H1 (cell line): Measurements from ENCODE around the gene CST6. TPM values are rescaled to one million over a fixed set of nuclear protein-coding genes. Genes with fewer than 3 reads are reported as not detected.

Source experiments
- CTCF ChIA-PET: fragments of 300-600 bp; sonication (Branson Sonifier 250); formaldehyde crosslinking; loops from one replicate; lab custom pipeline; 2021; ENCODE audit not compliant: partially characterized antibody; lab: Charles Lee
- POLR2A ChIA-PET: fragments of 300-600 bp; sonication (Branson Sonifier 250); formaldehyde crosslinking; loops from one replicate; lab custom pipeline; 2021; ENCODE audit warnings: inconsistent platforms; ENCODE audit not compliant: partially characterized antibody; lab: Charles Lee
- DNase-seq, 2 experiments: peaks; one replicate each; pipeline versions ENCODE4 v3.0.0 to v3.0.0-alpha.2; 2010 to 2022; ENCODE audit warnings: low spot score in 2 of 2, low read depth in 1 of 2, mixed read lengths in 1 of 2
- FAIRE-seq: peaks from 2 replicates; lab custom pipeline; 2011; peaks lifted over from hg19 to GRCh38; lab: Jason Lieb, UNC
- H2AFZ ChIP-seq: 2 replicates; pipeline ENCODE4 v1.8.1; 2012; ENCODE audit warnings: low read length, inconsistent platforms
- H2AK5ac ChIP-seq: 2 replicates; pipeline ENCODE4 v1.6.1; 2013; ENCODE audit warnings: low read depth, low read length
- H2BK120ac ChIP-seq: replicated peaks from 2 replicates; pipeline ENCODE3; 2013; ENCODE audit warnings: low read depth, low read length, inconsistent platforms
- H2BK12ac ChIP-seq: 2 replicates; pipeline ENCODE4 v1.6.1; 2013; ENCODE audit warnings: low read depth, low read length
- H2BK15ac ChIP-seq: 2 replicates; pipeline ENCODE4 v1.6.1; 2013; ENCODE audit warnings: low read length
- H2BK20ac ChIP-seq: 2 replicates; pipeline ENCODE4 v1.6.1; 2013; ENCODE audit warnings: low read length
- H2BK5ac ChIP-seq: 2 replicates; pipeline ENCODE4 v1.6.1; 2013; ENCODE audit warnings: low read depth, low read length
- H3K14ac ChIP-seq: 2 replicates; pipeline ENCODE4 v1.6.1; 2013; ENCODE audit warnings: inconsistent platforms; ENCODE audit not compliant: insufficient read length
- H3K18ac ChIP-seq: 2 replicates; pipeline ENCODE4 v1.6.1; 2013; ENCODE audit warnings: low read length; ENCODE audit errors: extremely low read depth
- H3K23ac ChIP-seq: 2 replicates; pipeline ENCODE4 v1.6.1; 2013; ENCODE audit warnings: inconsistent platforms; ENCODE audit not compliant: insufficient read length
- H3K23me2 ChIP-seq: 2 replicates; pipeline ENCODE4 v1.6.1; 2013; ENCODE audit warnings: low read depth, low read length
- H3K27ac ChIP-seq: 2 replicates; pipeline ENCODE4 v1.6.1; 2011; ENCODE audit warnings: low read depth, low read length, inconsistent platforms
- H3K27me3 ChIP-seq, 4 experiments: replicated peaks in 1 of 4; 1 replicate in 1 of 4; 2 replicates in 3 of 4; pipeline versions ENCODE4 v1.6.1 to v1.8.1; 2011 to 2013; ENCODE audit warnings: low read length in 3 of 4, mild to moderate bottlenecking in 3 of 4, inconsistent platforms in 2 of 4, mixed read lengths in 2 of 4, moderate library complexity in 1 of 4; ENCODE audit not compliant: control insufficient read depth in 3 of 4, insufficient read depth in 3 of 4; ENCODE audit errors: extremely low read depth in 1 of 4
- H3K36me3 ChIP-seq, 4 experiments: 2 replicates each; pipeline versions ENCODE4 v1.6.1 to v1.8.1; 2011 to 2013; ENCODE audit warnings: mild to moderate bottlenecking in 4 of 4, low read length in 3 of 4, moderate library complexity in 2 of 4, control low read depth in 1 of 4, inconsistent platforms in 1 of 4; ENCODE audit not compliant: insufficient read depth in 4 of 4, control insufficient read depth in 2 of 4
- H3K4ac ChIP-seq: replicated peaks from 2 replicates; pipeline ENCODE3; 2013; ENCODE audit warnings: low read length, low read depth, mixed read lengths, inconsistent platforms; ENCODE audit not compliant: insufficient read length
- H3K4me1 ChIP-seq, 4 experiments: replicated peaks in 1 of 4; 1 replicate in 1 of 4; 2 replicates in 3 of 4; pipeline versions ENCODE4 v1.6.1 to v1.8.1; 2011 to 2013; ENCODE audit warnings: low read length in 3 of 4, inconsistent platforms in 2 of 4, mixed read lengths in 1 of 4; ENCODE audit not compliant: insufficient read depth in 4 of 4, control insufficient read depth in 3 of 4
- H3K4me2 ChIP-seq, 2 experiments: 2 replicates each; pipeline versions ENCODE4 v1.6.1 to v1.8.1; 2011 to 2013; ENCODE audit warnings: low read depth in 2 of 2, low read length in 2 of 2, control low read depth in 1 of 2, inconsistent platforms in 1 of 2, mild to moderate bottlenecking in 1 of 2; ENCODE audit not compliant: insufficient read depth in 1 of 2
- H3K4me3 ChIP-seq, 4 experiments: fragments of 200-600, 300-600 bp in 1 of 4; sonication (generic), shearing (Covaris generic), sonication (Bioruptor Twin) in 1 of 4; 2 replicates each; pipeline versions ENCODE4 v1.5.1 to v1.8.1; 2011 to 2016; ENCODE audit warnings: low read length in 4 of 4, low read depth in 3 of 4, control low read depth in 2 of 4, inconsistent platforms in 2 of 4, mild to moderate bottlenecking in 2 of 4, mixed read lengths in 1 of 4, moderate library complexity in 1 of 4; ENCODE audit not compliant: insufficient read depth in 2 of 4; ENCODE audit errors: extremely low read depth in 1 of 4
- H3K56ac ChIP-seq: replicated peaks from 2 replicates; pipeline ENCODE3; 2013; ENCODE audit warnings: low read depth, mild to moderate bottlenecking, mixed read lengths, low read length, inconsistent platforms; ENCODE audit not compliant: insufficient read length
- H3K79me1 ChIP-seq: 2 replicates; pipeline ENCODE4 v1.6.1; 2013; ENCODE audit warnings: low read depth, low read length, control low read depth
- H3K79me2 ChIP-seq, 2 experiments: 2 replicates each; pipeline versions ENCODE4 v1.6.1 to v1.8.1; 2012 to 2013; ENCODE audit warnings: low read length in 2 of 2, mild to moderate bottlenecking in 2 of 2, inconsistent platforms in 1 of 2; ENCODE audit not compliant: insufficient read depth in 2 of 2, control insufficient read depth in 1 of 2
- H3K9ac ChIP-seq, 4 experiments: replicated peaks in 1 of 4; 1 replicate in 1 of 4; 2 replicates in 3 of 4; pipeline versions ENCODE4 v1.6.1 to v1.8.1; 2011 to 2013; ENCODE audit warnings: low read depth in 3 of 4, low read length in 3 of 4, control low read depth in 2 of 4, mild to moderate bottlenecking in 2 of 4, moderate library complexity in 2 of 4, inconsistent platforms in 1 of 4; ENCODE audit errors: extremely low read depth in 1 of 4
- H3K9me3 ChIP-seq, 2 experiments: 2 replicates each; pipeline versions ENCODE4 v1.6.1 to v1.8.1; 2012 to 2013; ENCODE audit warnings: mild to moderate bottlenecking in 2 of 2, moderate library complexity in 2 of 2, control low read depth in 1 of 2, inconsistent platforms in 1 of 2, low read depth in 1 of 2, low read length in 1 of 2, mixed read lengths in 1 of 2; ENCODE audit not compliant: insufficient read depth in 2 of 2
- H4K20me1 ChIP-seq, 2 experiments: replicated peaks in 1 of 2; 2 replicates each; pipeline versions ENCODE3 to v1.8.1; 2011 to 2013; ENCODE audit warnings: inconsistent platforms in 2 of 2, low read length in 2 of 2, mild to moderate bottlenecking in 1 of 2; ENCODE audit not compliant: insufficient read depth in 2 of 2, control insufficient read depth in 1 of 2
- H4K5ac ChIP-seq: 2 replicates; pipeline ENCODE4 v1.6.1; 2013; ENCODE audit warnings: low read length, low read depth, mixed read lengths, inconsistent platforms; ENCODE audit not compliant: insufficient read length
- H4K8ac ChIP-seq: 2 replicates; pipeline ENCODE4 v1.8.0; 2013; ENCODE audit warnings: mild to moderate bottlenecking, moderate library complexity, low read length, inconsistent platforms; ENCODE audit not compliant: insufficient read depth; ENCODE audit errors: extremely low read depth
- H4K91ac ChIP-seq: replicated peaks from 2 replicates; pipeline ENCODE3; 2013; ENCODE audit warnings: low read length, mixed read lengths, inconsistent platforms; ENCODE audit not compliant: insufficient read length
- CBX5 ChIP-seq: fragments of 300-800, 300-1000 bp; sonication (generic); IDR thresholded peaks from 2 replicates; pipeline ENCODE4 v1.7.1; 2016; ENCODE audit warnings: antibody characterized with exemption, low read length, low read depth
- KDM1A ChIP-seq: fragments of 200-600, 300-600 bp; sonication (generic); IDR thresholded peaks from 2 replicates; pipeline ENCODE4 v1.7.1; 2016; ENCODE audit warnings: mild to moderate bottlenecking, low read length, borderline replicate concordance
- KDM4A ChIP-seq: IDR thresholded peaks from one replicate; pipeline ENCODE4 v1.7.1; 2012; ENCODE audit warnings: low read depth, mild to moderate bottlenecking, moderate library complexity, low read length, inconsistent platforms; ENCODE audit not compliant: severe bottlenecking
- MAX ChIP-seq: IDR thresholded peaks from 2 replicates; pipeline ENCODE4 v1.6.1; 2012; ENCODE audit warnings: inconsistent platforms
- NRF1 ChIP-seq: IDR thresholded peaks from 2 replicates; pipeline ENCODE4 v1.6.1; 2011; ENCODE audit warnings: mild to moderate bottlenecking, low read depth, low read length, improper control_type of control experiment
- RXRA ChIP-seq: IDR thresholded peaks from 2 replicates; pipeline ENCODE4 v1.6.1; 2011; ENCODE audit warnings: low read depth, mild to moderate bottlenecking, low read length, moderate library complexity; ENCODE audit not compliant: insufficient read depth
- SIRT6 ChIP-seq: IDR thresholded peaks from one replicate; pipeline ENCODE4 v1.7.1; 2012; ENCODE audit warnings: low read length, inconsistent platforms
- SP2 ChIP-seq: IDR thresholded peaks from 2 replicates; pipeline ENCODE4 v1.6.1; 2012; ENCODE audit warnings: mild to moderate bottlenecking, low read length, inconsistent platforms
- SRF ChIP-seq: IDR thresholded peaks from 2 replicates; pipeline ENCODE4 v1.6.1; 2011; ENCODE audit warnings: mild to moderate bottlenecking, low read depth, low read length, moderate library complexity
- TAF1 ChIP-seq: IDR thresholded peaks from 2 replicates; pipeline ENCODE4 v1.6.1; 2011; ENCODE audit warnings: mild to moderate bottlenecking, low read depth, low read length
- WGBS, 2 experiments: shearing (Covaris generic) in 1 of 2; methylation state at CpG; one replicate each; pipeline versions ENCODE4 v1.1.6 to v1.1.7; 2013 to 2015; ENCODE audit warnings: low lambda C conversion rate in 2 of 2, mixed read lengths in 2 of 2, inconsistent platforms in 1 of 2, low coverage in 1 of 2, missing lambda C conversion rate in 1 of 2; ENCODE audit not compliant: insufficient replicate concordance in 2 of 2, insufficient coverage in 1 of 2, insufficient read length in 1 of 2; ENCODE audit errors: extremely low coverage in 1 of 2, missing lambda C conversion rate in 1 of 2; 5-methylcytosine and 5-hydroxymethylcytosine counted together
- polyA plus RNA-seq, 7 experiments: library from polyadenylated mRNA; depleted of rRNA in 3 of 7; stranded (reverse) in 5 of 7; unstranded in 2 of 7; fragments of >200 nt in 5 of 7; fragments of 200-250 nt in 2 of 7; gene quantifications; 1 replicate in 5 of 7; 2 replicates in 1 of 7; 4 replicates in 1 of 7; pipeline versions ENCODE4 v1.2.1 to v1.2.3, GENCODE V29; 2011 to 2013; ENCODE audit warnings: missing spikeins in 2 of 7, mixed read lengths in 2 of 7
- total RNA-seq: library from RNA; stranded (reverse); fragmentation: NEBNext Ultra II Directional; extraction: Animal tissue kit (Norgen Biotek cat#: 25700); gene quantifications from 2 replicates; pipeline ENCODE4 v1.2.1, GENCODE V29; 2021
- TF ChIP-seq, protein P1 (sequence below): IDR thresholded peaks from 2 replicates; pipeline ENCODE4 v1.6.1; 2012; ENCODE audit warnings: inconsistent platforms

The CST6 gene
- total and polyA plus RNA-seq, 2 of the 8 experiments (the other 6 are each of a cell fraction or from before 2014, with no cell fraction given): 1.6 to 7.6 TPM

GRCh38 chr11:66039765-66040164 is 28.0 kb downstream of the CST6 start:
- Histone ChIP-seq H3K4me2 (no peak overlapping the region), H3K18ac (no peak overlapping the region), H3K4me3 (no peak overlapping the region), H3K4ac (no peak overlapping the region), H3K23me2 (0 out of 2 replicates have a peak, but pooled peaks cover under 1% of the 10 kb centered on the region), H2BK15ac (no peak overlapping the region), H4K91ac (no peak overlapping the region), H2AK5ac (no peak overlapping the region), H3K9ac (no peak overlapping the region), H2BK20ac (no peak overlapping the region), H4K5ac (no peak overlapping the region), H2AFZ (no peak overlapping the region), H3K27ac (no peak overlapping the region), H3K56ac (no peak overlapping the region), H3K27me3 (no peaks in the 10 kb centered on the region), H4K8ac (no peak overlapping the region), H4K20me1 (no peaks in the 10 kb centered on the region), H3K79me1 (no peaks in the 10 kb centered on the region; the same call in 1 of the 2 replicates), H2BK120ac (no peak overlapping the region), H3K79me2 (no peaks in the 10 kb centered on the region), H2BK12ac (no peak overlapping the region), H3K4me1 (peaks cover 0 to 1% (median under 1%) of the 10 kb centered on the region in 4 experiments; a peak in 2 of 7 replicates), H3K9me3 (peaks cover 6 to 17% of the 10 kb centered on the region in 2 experiments), H3K36me3 (peaks cover 0 to 17% (median 8%) of the 10 kb centered on the region in 4 experiments; a peak in 5 of 8 replicates), H3K23ac (no peak overlapping the region), H3K14ac (no peak overlapping the region), H2BK5ac (no peak overlapping the region)
- WGBS, 2 experiments: 84% methylated on average over 3 of the region's 3 CpGs; no CpG with 5 or more reads in 1 of the 2 experiments
- no peak for FAIRE-seq
- no peak for DNase-seq
- ChIA-PET CTCF (interaction anchor here (1.4 to 3.6 kb wide), 3 partner anchors 17 to 31 kb away, joined by 3 to 14 read pairs (median 13); no protein-coding TSS in a partner anchor), POLR2A (interaction anchor here (0.6 kb wide), 1 partner anchor 214 kb away, joined by 3 read pairs; no protein-coding TSS in a partner anchor)
- no peak for TF ChIP-seq RXRA
- TF ChIP-seq CBX5: no peak
- no peak for TF ChIP-seq KDM4A
- no peak for TF ChIP-seq SP2
- TF ChIP-seq MAX: no peak
- no peak for TF ChIP-seq KDM1A
- TF ChIP-seq NRF1: no peak
- TF ChIP-seq, protein P1, sequence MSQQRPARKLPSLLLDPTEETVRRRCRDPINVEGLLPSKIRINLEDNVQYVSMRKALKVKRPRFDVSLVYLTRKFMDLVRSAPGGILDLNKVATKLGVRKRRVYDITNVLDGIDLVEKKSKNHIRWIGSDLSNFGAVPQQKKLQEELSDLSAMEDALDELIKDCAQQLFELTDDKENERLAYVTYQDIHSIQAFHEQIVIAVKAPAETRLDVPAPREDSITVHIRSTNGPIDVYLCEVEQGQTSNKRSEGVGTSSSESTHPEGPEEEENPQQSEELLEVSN: no peak
- no peak for TF ChIP-seq TAF1
- TF ChIP-seq SIRT6: no peak
- no peak for TF ChIP-seq SRF
